ENCODE measurements around the gene FRZB. TPM values are rescaled to one million over a fixed set of nuclear protein-coding genes. Genes with fewer than 3 reads are reported as not detected.

The FRZB gene, protein sequence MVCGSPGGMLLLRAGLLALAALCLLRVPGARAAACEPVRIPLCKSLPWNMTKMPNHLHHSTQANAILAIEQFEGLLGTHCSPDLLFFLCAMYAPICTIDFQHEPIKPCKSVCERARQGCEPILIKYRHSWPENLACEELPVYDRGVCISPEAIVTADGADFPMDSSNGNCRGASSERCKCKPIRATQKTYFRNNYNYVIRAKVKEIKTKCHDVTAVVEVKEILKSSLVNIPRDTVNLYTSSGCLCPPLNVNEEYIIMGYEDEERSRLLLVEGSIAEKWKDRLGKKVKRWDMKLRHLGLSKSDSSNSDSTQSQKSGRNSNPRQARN
- 69.0 and 72.8 TPM in 2 replicates for total RNA-seq (ENCODE audit: low replicate concordance)

GRCh38 chr2:182866461-182867406 lies at the start of gene FRZB:
Gene FRZB, minus strand, starts transcription at chr2:182866637. Its CDS starts 85 bp downstream, at chr2:182866552.
- peak within 1 kb of the TSS; percentile 84 for H3K4me2 ChIP-seq
- H3K79me2 ChIP-seq (ENCODE audit: low read depth) = peaks cover 46% of the 10 kb centered on the region
- H3K27ac ChIP-seq = peak within 1 kb of the TSS; percentile 90
- no peaks in the 10 kb centered on the region for H3K36me3 Mint-ChIP-seq
- no peak for TF ChIP-seq EZH2phosphoT487 (IDR thresholded peaks at IDR 0.05)
- TF ChIP-seq, protein P1, sequence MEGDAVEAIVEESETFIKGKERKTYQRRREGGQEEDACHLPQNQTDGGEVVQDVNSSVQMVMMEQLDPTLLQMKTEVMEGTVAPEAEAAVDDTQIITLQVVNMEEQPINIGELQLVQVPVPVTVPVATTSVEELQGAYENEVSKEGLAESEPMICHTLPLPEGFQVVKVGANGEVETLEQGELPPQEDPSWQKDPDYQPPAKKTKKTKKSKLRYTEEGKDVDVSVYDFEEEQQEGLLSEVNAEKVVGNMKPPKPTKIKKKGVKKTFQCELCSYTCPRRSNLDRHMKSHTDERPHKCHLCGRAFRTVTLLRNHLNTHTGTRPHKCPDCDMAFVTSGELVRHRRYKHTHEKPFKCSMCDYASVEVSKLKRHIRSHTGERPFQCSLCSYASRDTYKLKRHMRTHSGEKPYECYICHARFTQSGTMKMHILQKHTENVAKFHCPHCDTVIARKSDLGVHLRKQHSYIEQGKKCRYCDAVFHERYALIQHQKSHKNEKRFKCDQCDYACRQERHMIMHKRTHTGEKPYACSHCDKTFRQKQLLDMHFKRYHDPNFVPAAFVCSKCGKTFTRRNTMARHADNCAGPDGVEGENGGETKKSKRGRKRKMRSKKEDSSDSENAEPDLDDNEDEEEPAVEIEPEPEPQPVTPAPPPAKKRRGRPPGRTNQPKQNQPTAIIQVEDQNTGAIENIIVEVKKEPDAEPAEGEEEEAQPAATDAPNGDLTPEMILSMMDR (IDR thresholded peaks at IDR 0.05) = no peak
- TF ChIP-seq EZH2 (IDR thresholded peaks at IDR 0.05) = peak; percentile 27
- peaks cover 14% of the 10 kb centered on the region for H4K20me1 ChIP-seq (ENCODE audit: low read depth)
- DNase-seq (ENCODE audit: low spot score) = peak; percentile 91
- H3K9me3 Mint-ChIP-seq = no peaks in the 10 kb centered on the region
- peak within 1 kb of the TSS; percentile 40 for H2AFZ ChIP-seq (replicated peaks)
- H3K9me3 ChIP-seq (ENCODE audit: low read depth) = no peaks in the 10 kb centered on the region
- H3K4me3 ChIP-seq = peak within 1 kb of the TSS; percentile 66
- H3K27ac Mint-ChIP-seq = peak within 1 kb of the TSS; percentile 95
- H3K4me1 Mint-ChIP-seq = peaks cover 55% of the 10 kb centered on the region
- H3F3A ChIP-seq (ENCODE audit: low read depth) = peaks cover 33% of the 10 kb centered on the region
- H3K4me3 Mint-ChIP-seq = peak within 1 kb of the TSS; percentile 88
- H3K36me3 ChIP-seq = no peaks in the 10 kb centered on the region
- no peaks in the 10 kb centered on the region for H3K27me3 ChIP-seq
- peaks cover 8% of the 10 kb centered on the region for H3K27me3 Mint-ChIP-seq (ENCODE audit: insufficient read depth, low read depth)
- peaks cover 50% of the 10 kb centered on the region for H3K4me1 ChIP-seq
- H3K9ac ChIP-seq = peak within 1 kb of the TSS; percentile 23

DNA sequence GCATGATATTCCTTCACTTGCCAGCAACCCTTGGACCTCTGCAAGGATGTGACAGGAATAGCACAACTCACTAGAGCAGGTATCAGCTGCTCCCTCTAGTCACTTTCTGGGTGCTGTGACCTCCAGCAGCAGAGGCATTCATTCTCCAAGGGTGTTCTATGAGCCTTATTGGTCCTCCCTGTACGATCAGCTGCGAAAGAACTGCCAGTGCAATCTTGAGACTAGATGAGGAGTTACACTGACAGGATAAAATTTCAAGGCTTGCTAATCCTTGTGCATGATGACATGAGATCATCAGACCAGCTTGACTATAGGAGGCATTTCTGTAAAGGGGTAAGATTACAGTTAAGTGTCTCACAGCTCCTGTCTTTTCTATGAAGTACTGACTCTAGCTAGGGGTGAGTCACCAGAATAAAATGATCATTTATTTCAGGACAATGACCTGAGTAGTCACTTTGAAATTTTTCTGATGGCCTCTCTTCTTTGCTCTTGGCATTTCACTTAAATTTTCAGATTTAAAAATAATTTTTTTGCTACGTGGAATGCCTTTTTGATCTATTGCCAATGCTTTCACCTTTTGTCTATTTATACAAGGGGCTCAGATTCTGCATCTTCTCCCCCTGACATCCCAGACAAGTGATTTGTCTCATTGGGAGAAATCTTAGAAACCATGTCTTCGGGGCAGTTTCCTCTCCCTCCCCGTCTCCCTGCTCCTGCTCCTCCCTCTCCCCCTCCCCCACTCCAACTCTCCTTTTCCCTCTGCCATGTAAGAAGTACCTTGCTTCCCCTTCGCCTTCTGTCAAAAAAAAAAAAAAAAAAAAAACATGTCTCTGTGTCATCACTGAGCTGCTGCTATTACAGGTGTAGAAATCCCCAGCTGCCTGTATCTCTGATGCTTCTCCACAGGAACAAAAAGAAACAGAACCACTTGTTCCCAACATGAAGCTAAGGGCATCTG lies 49.2 kb upstream of the FRZB start:
- Histone ChIP-seq H3K9me3 (ENCODE audit: low read depth) (no peaks in the 10 kb centered on the region), H3K36me3 (no peaks in the 10 kb centered on the region), H3K9ac (no peak overlapping the region), H3K4me2 (no peak overlapping the region), H3K79me2 (ENCODE audit: low read depth) (no peaks in the 10 kb centered on the region), H3K4me1 (no peaks in the 10 kb centered on the region), H2AFZ (replicated peaks) (no peak overlapping the region), H3K4me3 (no peak overlapping the region), H4K20me1 (ENCODE audit: low read depth) (no peaks in the 10 kb centered on the region), H3K27me3 (no peaks in the 10 kb centered on the region), H3F3A (ENCODE audit: low read depth) (no peaks in the 10 kb centered on the region), H3K27ac (no peak overlapping the region)
- Mint-ChIP-seq H3K36me3 (peaks cover 58% of the 10 kb centered on the region), H3K27me3 (ENCODE audit: insufficient read depth, low read depth) (peaks cover 3% of the 10 kb centered on the region), H3K4me3 (no peak overlapping the region), H3K4me1 (peaks cover 47% of the 10 kb centered on the region), H3K27ac (no peak overlapping the region), H3K9me3 (no peaks in the 10 kb centered on the region)
- no peak for DNase-seq (ENCODE audit: low spot score)
- TF ChIP-seq EZH2 (IDR thresholded peaks at IDR 0.05) = no peak
- TF ChIP-seq EZH2phosphoT487 (IDR thresholded peaks at IDR 0.05) = no peak
- TF ChIP-seq, protein P1 (IDR thresholded peaks at IDR 0.05) = no peak

DNA sequence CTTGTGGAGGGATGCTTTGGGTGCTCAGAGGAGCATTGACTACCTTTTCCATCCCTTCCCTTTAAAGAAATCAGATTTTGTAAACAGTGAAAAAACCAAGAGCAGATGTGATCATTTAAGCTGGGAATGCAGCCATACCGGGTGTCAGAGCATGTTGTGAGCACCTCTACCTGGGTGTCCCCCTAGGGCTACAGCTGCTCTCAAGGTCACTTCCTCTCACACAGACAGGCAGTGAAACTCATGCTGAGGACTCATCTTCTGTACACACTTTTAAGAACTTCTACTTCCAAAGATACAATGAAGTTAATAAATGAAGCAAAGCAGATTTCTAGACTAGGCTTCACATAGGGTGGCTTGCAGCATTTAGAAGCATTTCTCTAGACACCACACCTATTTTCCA lies 48.4 kb upstream of the FRZB start:
- no peak overlapping the region for H3K4me3 Mint-ChIP-seq
- H3K4me1 Mint-ChIP-seq = peaks cover 47% of the 10 kb centered on the region
- no peak overlapping the region for H3K27ac Mint-ChIP-seq
- no peaks in the 10 kb centered on the region for H3K36me3 ChIP-seq
- H3K9me3 Mint-ChIP-seq = peaks cover 3% of the 10 kb centered on the region
- H3K27me3 Mint-ChIP-seq (ENCODE audit: insufficient read depth, low read depth) = no peaks in the 10 kb centered on the region
- DNase-seq (ENCODE audit: low spot score) = no peak
- H3K9ac ChIP-seq = no peak overlapping the region
- peaks cover 59% of the 10 kb centered on the region for H3K36me3 Mint-ChIP-seq
- TF ChIP-seq, protein P1 (IDR thresholded peaks at IDR 0.05) = no peak
- no peak for TF ChIP-seq EZH2phosphoT487 (IDR thresholded peaks at IDR 0.05)
- no peak for TF ChIP-seq EZH2 (IDR thresholded peaks at IDR 0.05)
- no peaks in the 10 kb centered on the region for H3F3A ChIP-seq (ENCODE audit: low read depth)
- no peak overlapping the region for H3K4me3 ChIP-seq
- H4K20me1 ChIP-seq (ENCODE audit: low read depth) = no peaks in the 10 kb centered on the region
- no peak overlapping the region for H3K4me2 ChIP-seq
- H3K79me2 ChIP-seq (ENCODE audit: low read depth) = no peaks in the 10 kb centered on the region
- H3K4me1 ChIP-seq = no peaks in the 10 kb centered on the region
- H3K9me3 ChIP-seq (ENCODE audit: low read depth) = no peaks in the 10 kb centered on the region
- H3K27me3 ChIP-seq = no peaks in the 10 kb centered on the region
- H2AFZ ChIP-seq (replicated peaks) = no peak overlapping the region
- H3K27ac ChIP-seq = no peak overlapping the region
